Measurements from ENCODE around the gene FNIP1.

- TF ChIP-seq POLR2AphosphoS5 (IDR thresholded peaks at IDR 0.05; ENCODE audit: low read depth, low read length) (no peak), SRF (IDR thresholded peaks at IDR 0.05; ENCODE audit: low read depth) (no peak), CTCF (IDR thresholded peaks at IDR 0.05 in 2 of 3, conservative IDR thresholded peaks at IDR 0.05 in 1 of 3; ENCODE audit: borderline replicate concordance in 1 of 3, insufficient read depth in 1 of 3, low read depth in 2 of 3, low read length in 2 of 3) (peak; percentile 27 to 77 (median 53); a peak in 4 of 6 replicates), TCF7L2 (IDR thresholded peaks at IDR 0.05; ENCODE audit: borderline replicate concordance, extremely low read depth, insufficient read depth, insufficient read length) (no peak), POLR2A (IDR thresholded peaks at IDR 0.05; ENCODE audit: borderline replicate concordance, extremely low read depth, insufficient read depth, insufficient read length) (no peak), RAD21 (IDR thresholded peaks at IDR 0.05; ENCODE audit: low read depth) (peak; percentile 85)
Measured at GRCh38 chr5:131810510-131811249, 13.9 kb upstream of the FNIP1 start.

Measured in HCT116 (cell line).